HL-60 (cell line): ENCODE results near the gene KDM3B.

Experiments used
- DNase-seq, 2 experiments: peaks; one replicate each; pipeline ENCODE4 v3.0.0-alpha.2; 2010 to 2020; ENCODE audit warnings: low read depth in 1 of 2, low spot score in 1 of 2
- H3K27ac ChIP-seq: fragments of 250-450 bp; sonication (Bioruptor Pico); replicated peaks from 2 replicates; pipeline ENCODE4 v1.5.1; 2020; ENCODE audit warnings: mild to moderate bottlenecking, moderate library complexity
- H3K27me3 ChIP-seq: fragments of 250-450 bp; sonication (Bioruptor Pico); 2 replicates; pipeline ENCODE4 v1.5.1; 2021; ENCODE audit warnings: mild to moderate bottlenecking, moderate library complexity; ENCODE audit not compliant: insufficient read depth, poor library complexity, severe bottlenecking
- H3K4me3 ChIP-seq: replicated peaks from 2 replicates; pipeline ENCODE4 v1.5.1; 2011; ENCODE audit warnings: mild to moderate bottlenecking, control low read depth, low read length; ENCODE audit not compliant: insufficient read depth
- GABPA ChIP-seq: IDR thresholded peaks from 2 replicates; pipeline ENCODE4 v1.6.1; 2012; ENCODE audit warnings: low read depth
- POLR2AphosphoS5 ChIP-seq: IDR thresholded peaks from 2 replicates; pipeline ENCODE4 v1.6.1; 2012; ENCODE audit warnings: low read depth
- SPI1 ChIP-seq: IDR thresholded peaks from 2 replicates; pipeline ENCODE4 v1.6.1; 2012; ENCODE audit warnings: low read depth, mild to moderate bottlenecking, borderline replicate concordance
- TF ChIP-seq, protein P1 (sequence below): IDR thresholded peaks from 2 replicates; pipeline ENCODE4 v1.6.1; 2012; ENCODE audit warnings: low read depth; ENCODE audit not compliant: insufficient replicate concordance
- TF ChIP-seq, protein P2 (sequence below): IDR thresholded peaks from one replicate; pipeline ENCODE4 v1.5.1; 2011; ENCODE audit warnings: low read length, control low read depth, inconsistent platforms; ENCODE audit not compliant: insufficient read depth

KDM3B gene

DNA sequence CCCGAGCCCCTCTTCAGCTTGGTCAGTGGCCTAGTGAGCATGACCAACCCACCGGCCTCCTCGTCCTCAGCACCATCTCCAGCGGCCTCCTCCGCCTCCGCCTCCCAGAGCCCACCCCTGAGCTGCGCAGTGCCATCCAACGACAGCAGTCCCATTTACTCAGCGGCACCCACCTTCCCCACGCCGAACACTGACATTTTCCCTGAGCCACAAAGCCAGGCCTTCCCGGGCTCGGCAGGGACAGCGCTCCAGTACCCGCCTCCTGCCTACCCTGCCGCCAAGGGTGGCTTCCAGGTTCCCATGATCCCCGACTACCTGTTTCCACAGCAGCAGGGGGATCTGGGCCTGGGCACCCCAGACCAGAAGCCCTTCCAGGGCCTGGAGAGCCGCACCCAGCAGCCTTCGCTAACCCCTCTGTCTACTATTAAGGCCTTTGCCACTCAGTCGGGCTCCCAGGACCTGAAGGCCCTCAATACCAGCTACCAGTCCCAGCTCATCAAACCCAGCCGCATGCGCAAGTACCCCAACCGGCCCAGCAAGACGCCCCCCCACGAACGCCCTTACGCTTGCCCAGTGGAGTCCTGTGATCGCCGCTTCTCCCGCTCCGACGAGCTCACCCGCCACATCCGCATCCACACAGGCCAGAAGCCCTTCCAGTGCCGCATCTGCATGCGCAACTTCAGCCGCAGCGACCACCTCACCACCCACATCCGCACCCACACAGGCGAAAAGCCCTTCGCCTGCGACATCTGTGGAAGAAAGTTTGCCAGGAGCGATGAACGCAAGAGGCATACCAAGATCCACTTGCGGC is 114.6 kb downstream of the KDM3B start:
- Histone ChIP-seq H3K27ac (no peak overlapping the region), H3K27me3 (no peaks in the 10 kb centered on the region), H3K4me3 (no peak overlapping the region)
- TF ChIP-seq, protein P1, sequence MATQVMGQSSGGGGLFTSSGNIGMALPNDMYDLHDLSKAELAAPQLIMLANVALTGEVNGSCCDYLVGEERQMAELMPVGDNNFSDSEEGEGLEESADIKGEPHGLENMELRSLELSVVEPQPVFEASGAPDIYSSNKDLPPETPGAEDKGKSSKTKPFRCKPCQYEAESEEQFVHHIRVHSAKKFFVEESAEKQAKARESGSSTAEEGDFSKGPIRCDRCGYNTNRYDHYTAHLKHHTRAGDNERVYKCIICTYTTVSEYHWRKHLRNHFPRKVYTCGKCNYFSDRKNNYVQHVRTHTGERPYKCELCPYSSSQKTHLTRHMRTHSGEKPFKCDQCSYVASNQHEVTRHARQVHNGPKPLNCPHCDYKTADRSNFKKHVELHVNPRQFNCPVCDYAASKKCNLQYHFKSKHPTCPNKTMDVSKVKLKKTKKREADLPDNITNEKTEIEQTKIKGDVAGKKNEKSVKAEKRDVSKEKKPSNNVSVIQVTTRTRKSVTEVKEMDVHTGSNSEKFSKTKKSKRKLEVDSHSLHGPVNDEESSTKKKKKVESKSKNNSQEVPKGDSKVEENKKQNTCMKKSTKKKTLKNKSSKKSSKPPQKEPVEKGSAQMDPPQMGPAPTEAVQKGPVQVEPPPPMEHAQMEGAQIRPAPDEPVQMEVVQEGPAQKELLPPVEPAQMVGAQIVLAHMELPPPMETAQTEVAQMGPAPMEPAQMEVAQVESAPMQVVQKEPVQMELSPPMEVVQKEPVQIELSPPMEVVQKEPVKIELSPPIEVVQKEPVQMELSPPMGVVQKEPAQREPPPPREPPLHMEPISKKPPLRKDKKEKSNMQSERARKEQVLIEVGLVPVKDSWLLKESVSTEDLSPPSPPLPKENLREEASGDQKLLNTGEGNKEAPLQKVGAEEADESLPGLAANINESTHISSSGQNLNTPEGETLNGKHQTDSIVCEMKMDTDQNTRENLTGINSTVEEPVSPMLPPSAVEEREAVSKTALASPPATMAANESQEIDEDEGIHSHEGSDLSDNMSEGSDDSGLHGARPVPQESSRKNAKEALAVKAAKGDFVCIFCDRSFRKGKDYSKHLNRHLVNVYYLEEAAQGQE: no peak
- no peak for TF ChIP-seq POLR2AphosphoS5
- no peak for TF ChIP-seq SPI1
- TF ChIP-seq, protein P2, sequence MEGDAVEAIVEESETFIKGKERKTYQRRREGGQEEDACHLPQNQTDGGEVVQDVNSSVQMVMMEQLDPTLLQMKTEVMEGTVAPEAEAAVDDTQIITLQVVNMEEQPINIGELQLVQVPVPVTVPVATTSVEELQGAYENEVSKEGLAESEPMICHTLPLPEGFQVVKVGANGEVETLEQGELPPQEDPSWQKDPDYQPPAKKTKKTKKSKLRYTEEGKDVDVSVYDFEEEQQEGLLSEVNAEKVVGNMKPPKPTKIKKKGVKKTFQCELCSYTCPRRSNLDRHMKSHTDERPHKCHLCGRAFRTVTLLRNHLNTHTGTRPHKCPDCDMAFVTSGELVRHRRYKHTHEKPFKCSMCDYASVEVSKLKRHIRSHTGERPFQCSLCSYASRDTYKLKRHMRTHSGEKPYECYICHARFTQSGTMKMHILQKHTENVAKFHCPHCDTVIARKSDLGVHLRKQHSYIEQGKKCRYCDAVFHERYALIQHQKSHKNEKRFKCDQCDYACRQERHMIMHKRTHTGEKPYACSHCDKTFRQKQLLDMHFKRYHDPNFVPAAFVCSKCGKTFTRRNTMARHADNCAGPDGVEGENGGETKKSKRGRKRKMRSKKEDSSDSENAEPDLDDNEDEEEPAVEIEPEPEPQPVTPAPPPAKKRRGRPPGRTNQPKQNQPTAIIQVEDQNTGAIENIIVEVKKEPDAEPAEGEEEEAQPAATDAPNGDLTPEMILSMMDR: no peak
- TF ChIP-seq GABPA: no peak
- no peak for DNase-seq

DNA sequence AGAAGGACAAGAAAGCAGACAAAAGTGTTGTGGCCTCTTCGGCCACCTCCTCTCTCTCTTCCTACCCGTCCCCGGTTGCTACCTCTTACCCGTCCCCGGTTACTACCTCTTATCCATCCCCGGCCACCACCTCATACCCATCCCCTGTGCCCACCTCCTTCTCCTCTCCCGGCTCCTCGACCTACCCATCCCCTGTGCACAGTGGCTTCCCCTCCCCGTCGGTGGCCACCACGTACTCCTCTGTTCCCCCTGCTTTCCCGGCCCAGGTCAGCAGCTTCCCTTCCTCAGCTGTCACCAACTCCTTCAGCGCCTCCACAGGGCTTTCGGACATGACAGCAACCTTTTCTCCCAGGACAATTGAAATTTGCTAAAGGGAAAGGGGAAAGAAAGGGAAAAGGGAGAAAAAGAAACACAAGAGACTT is 115.2 kb downstream of the KDM3B start:
- DNase-seq: no peak
- H3K4me3 ChIP-seq: no peak overlapping the region
- no peak overlapping the region for H3K27ac ChIP-seq

DNA sequence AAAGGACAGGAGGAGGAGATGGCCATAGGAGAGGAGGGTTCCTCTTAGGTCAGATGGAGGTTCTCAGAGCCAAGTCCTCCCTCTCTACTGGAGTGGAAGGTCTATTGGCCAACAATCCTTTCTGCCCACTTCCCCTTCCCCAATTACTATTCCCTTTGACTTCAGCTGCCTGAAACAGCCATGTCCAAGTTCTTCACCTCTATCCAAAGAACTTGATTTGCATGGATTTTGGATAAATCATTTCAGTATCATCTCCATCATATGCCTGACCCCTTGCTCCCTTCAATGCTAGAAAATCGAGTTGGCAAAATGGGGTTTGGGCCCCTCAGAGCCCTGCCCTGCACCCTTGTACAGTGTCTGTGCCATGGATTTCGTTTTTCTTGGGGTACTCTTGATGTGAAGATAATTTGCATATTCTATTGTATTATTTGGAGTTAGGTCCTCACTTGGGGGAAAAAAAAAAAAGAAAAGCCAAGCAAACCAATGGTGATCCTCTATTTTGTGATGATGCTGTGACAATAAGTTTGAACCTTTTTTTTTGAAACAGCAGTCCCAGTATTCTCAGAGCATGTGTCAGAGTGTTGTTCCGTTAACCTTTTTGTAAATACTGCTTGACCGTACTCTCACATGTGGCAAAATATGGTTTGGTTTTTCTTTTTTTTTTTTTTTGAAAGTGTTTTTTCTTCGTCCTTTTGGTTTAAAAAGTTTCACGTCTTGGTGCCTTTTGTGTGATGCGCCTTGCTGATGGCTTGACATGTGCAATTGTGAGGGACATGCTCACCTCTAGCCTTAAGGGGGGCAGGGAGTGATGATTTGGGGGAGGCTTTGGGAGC is 115.9 kb downstream of the KDM3B start:
- H3K27ac ChIP-seq: no peak overlapping the region
- no peaks in the 10 kb centered on the region for H3K27me3 ChIP-seq
- TF ChIP-seq SPI1 (peak; percentile 52; the same call in 1 of the 2 replicates), GABPA (no peak), POLR2AphosphoS5 (no peak)
- TF ChIP-seq, protein P2: no peak
- TF ChIP-seq, protein P1: no peak
- H3K4me3 ChIP-seq: no peak overlapping the region
- peak in 1 of 2 experiments; percentile 27 for DNase-seq

More for the DNA sequence above, 115.2 kb downstream of the KDM3B start:
- H3K27me3 ChIP-seq: no peaks in the 10 kb centered on the region
- TF ChIP-seq, protein P2: no peak
- TF ChIP-seq, protein P1: no peak
- TF ChIP-seq POLR2AphosphoS5 (no peak), GABPA (no peak), SPI1 (no peak)
